ENCODE measurements around the gene ANO10. TPM values are rescaled to one million over a fixed set of nuclear protein-coding genes. Genes with fewer than 3 reads are reported as not detected.

The ANO10 gene
- total and polyA plus RNA-seq, 8 donors, result 30.3 to 52.2 (median 35.4) TPM

- ATAC-seq (no peak), DNase-seq (no peak)
- Histone ChIP-seq H3K4me3 (no peak overlapping the region), H3K36me3 (peaks cover 0 to 21% of the 10 kb centered on the region in 2 donors), H3K27me3 (no peaks in the 10 kb centered on the region), H3K27ac (no peak overlapping the region), H3K4me1 (peaks cover 0 to 4% of the 10 kb centered on the region in 2 donors), H3K9me3 (peaks cover 0 to 10% of the 10 kb centered on the region in 2 donors)
- TF ChIP-seq CTCF (IDR thresholded peaks at IDR 0.05), result no peak
- intact Hi-C loops (cut with DNase I), result no loop called here
Measured at GRCh38 chr3:43587303-43587702, 34.5 kb downstream of the ANO10 start.

GRCh38 chr3:43584043-43584826, 37.6 kb downstream of the ANO10 start:
- DNase-seq (no peak), ATAC-seq (no peak)
- TF ChIP-seq CTCF (IDR thresholded peaks at IDR 0.05), result no peak
- no peak overlapping the region for H3K27ac ChIP-seq
- no peaks in the 10 kb centered on the region for H3K27me3 ChIP-seq
- H3K36me3 ChIP-seq, result no peaks in the 10 kb centered on the region
- H3K9me3 ChIP-seq, result no peaks in the 10 kb centered on the region
- H3K4me3 ChIP-seq, result no peak overlapping the region
- H3K4me1 ChIP-seq, result peaks cover 0 to 4% of the 10 kb centered on the region in 2 donors
- intact Hi-C loops (cut with DNase I), result no loop called here

GRCh38 chr3:43583481-43583880, 38.3 kb downstream of the ANO10 start:
- no peak for TF ChIP-seq CTCF (IDR thresholded peaks at IDR 0.05)
- no peaks in the 10 kb centered on the region for H3K27me3 ChIP-seq
- no peaks in the 10 kb centered on the region for H3K9me3 ChIP-seq
- ATAC-seq (no peak), DNase-seq (no peak)
- H3K36me3 ChIP-seq, result no peaks in the 10 kb centered on the region
- intact Hi-C loops (cut with DNase I), result no loop called here
- no peak overlapping the region for H3K4me3 ChIP-seq
- peaks cover 0 to 4% of the 10 kb centered on the region in 2 donors for H3K4me1 ChIP-seq
- H3K27ac ChIP-seq, result no peak overlapping the region

- H3K9me3 ChIP-seq, result no peaks in the 10 kb centered on the region
- intact Hi-C loops (cut with DNase I), result no loop called here
- H3K4me3 ChIP-seq, result no peak overlapping the region
- H3K36me3 ChIP-seq, result no peaks in the 10 kb centered on the region
- H3K27me3 ChIP-seq, result no peaks in the 10 kb centered on the region
- no peak for DNase-seq
- ATAC-seq, result no peak
- TF ChIP-seq CTCF (IDR thresholded peaks at IDR 0.05), result no peak
- peaks cover 0 to 4% of the 10 kb centered on the region in 2 donors for H3K4me1 ChIP-seq
- H3K27ac ChIP-seq, result no peak overlapping the region
Measured at GRCh38 chr3:43582866-43583265, 38.9 kb downstream of the ANO10 start.

- ATAC-seq (no peak), DNase-seq (no peak)
- TF ChIP-seq CTCF (IDR thresholded peaks at IDR 0.05), result no peak
- Histone ChIP-seq H3K36me3 (peaks cover 0 to 10% of the 10 kb centered on the region in 2 donors), H3K4me3 (no peak overlapping the region), H3K9me3 (no peaks in the 10 kb centered on the region), H3K27ac (no peak overlapping the region), H3K4me1 (peaks cover 0 to 4% of the 10 kb centered on the region in 2 donors), H3K27me3 (no peaks in the 10 kb centered on the region)
- intact Hi-C loops (cut with DNase I), result no loop called here
Measured at GRCh38 chr3:43581343-43581742, 40.5 kb downstream of the ANO10 start.

Data from left lung (tissue), 10 donors.